Measurements from ENCODE around the gene LACTBL1.

The LACTBL1 gene

DNA sequence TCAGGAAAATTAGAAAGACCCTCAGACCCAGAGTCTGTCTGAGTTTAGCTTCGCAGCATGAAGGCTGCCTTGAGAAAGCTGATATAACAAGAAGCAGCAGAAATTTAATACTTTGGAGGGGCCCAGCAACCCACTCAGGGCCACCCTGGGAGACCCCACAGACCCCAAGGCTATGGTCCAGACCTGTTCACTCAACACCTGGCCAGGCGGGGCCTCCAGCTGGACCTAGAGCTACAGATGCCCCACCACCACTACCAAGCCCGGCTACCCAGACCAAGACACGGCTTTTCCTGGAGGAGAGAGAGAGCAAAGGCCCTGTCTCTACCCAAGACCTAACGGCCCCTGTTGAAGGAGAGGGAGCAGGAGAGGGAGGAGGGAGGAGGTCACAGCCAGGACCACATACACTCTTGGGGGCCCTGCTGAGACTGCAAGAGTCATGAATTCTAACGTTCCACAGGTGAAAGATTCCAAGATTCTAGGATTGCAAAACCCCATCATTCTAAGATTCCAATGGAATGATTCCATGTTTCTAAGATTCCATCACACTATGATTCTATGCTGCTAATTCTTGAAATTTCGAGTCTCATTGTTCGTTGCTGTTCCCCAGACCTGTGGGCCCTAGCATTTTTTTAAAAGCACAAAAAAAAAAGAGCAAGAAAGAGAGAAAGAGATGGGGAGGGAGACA is 53.2 kb downstream of the LACTBL1 start:
- no peaks in the 10 kb centered on the region for H3K9me3 ChIP-seq (replicated peaks; ENCODE audit: insufficient read depth, low read length)
- H3K27me3 ChIP-seq (replicated peaks; ENCODE audit: insufficient read depth, low read length), result peaks cover 88% of the 10 kb centered on the region
- no peak overlapping the region for H3K4me2 ChIP-seq (ENCODE audit: low read depth, low read length)
- no peak overlapping the region for H3K4me3 ChIP-seq (ENCODE audit: low read length)
- no peaks in the 10 kb centered on the region for H3F3A ChIP-seq (ENCODE audit: insufficient read depth, low read length)
- H4K20me1 ChIP-seq (ENCODE audit: insufficient read depth, low read length), result no peaks in the 10 kb centered on the region
- no peaks in the 10 kb centered on the region for H3K9me2 ChIP-seq (replicated peaks; ENCODE audit: insufficient read depth, low read length)
- no peaks in the 10 kb centered on the region for H3K36me3 ChIP-seq (replicated peaks; ENCODE audit: insufficient read depth, low read length)
- H3K27ac ChIP-seq (ENCODE audit: low read length), result no peak overlapping the region
- no peak overlapping the region for H3K9ac ChIP-seq (ENCODE audit: low read length)
- DNase-seq, result no peak
- H3K4me1 ChIP-seq (ENCODE audit: low read length), result no peaks in the 10 kb centered on the region
- no peaks in the 10 kb centered on the region for H3K79me2 ChIP-seq (ENCODE audit: low read length)
- H2AFZ ChIP-seq (ENCODE audit: low read length), result no peak overlapping the region
- TF ChIP-seq, protein P1, sequence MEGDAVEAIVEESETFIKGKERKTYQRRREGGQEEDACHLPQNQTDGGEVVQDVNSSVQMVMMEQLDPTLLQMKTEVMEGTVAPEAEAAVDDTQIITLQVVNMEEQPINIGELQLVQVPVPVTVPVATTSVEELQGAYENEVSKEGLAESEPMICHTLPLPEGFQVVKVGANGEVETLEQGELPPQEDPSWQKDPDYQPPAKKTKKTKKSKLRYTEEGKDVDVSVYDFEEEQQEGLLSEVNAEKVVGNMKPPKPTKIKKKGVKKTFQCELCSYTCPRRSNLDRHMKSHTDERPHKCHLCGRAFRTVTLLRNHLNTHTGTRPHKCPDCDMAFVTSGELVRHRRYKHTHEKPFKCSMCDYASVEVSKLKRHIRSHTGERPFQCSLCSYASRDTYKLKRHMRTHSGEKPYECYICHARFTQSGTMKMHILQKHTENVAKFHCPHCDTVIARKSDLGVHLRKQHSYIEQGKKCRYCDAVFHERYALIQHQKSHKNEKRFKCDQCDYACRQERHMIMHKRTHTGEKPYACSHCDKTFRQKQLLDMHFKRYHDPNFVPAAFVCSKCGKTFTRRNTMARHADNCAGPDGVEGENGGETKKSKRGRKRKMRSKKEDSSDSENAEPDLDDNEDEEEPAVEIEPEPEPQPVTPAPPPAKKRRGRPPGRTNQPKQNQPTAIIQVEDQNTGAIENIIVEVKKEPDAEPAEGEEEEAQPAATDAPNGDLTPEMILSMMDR (IDR thresholded peaks at IDR 0.05; ENCODE audit: low read length), result no peak
- TF ChIP-seq EZH2 (optimal IDR thresholded peaks at IDR 0.05; ENCODE audit: low read depth, low read length), result no peak
- no peak for TF ChIP-seq EZH2phosphoT487 (IDR thresholded peaks at IDR 0.05; ENCODE audit: low read length)

- Histone ChIP-seq H3K79me2 (ENCODE audit: low read length) (no peaks in the 10 kb centered on the region), H3K27ac (ENCODE audit: low read length) (no peak overlapping the region), H3K4me2 (ENCODE audit: low read depth, low read length) (no peak overlapping the region), H3K9me3 (replicated peaks; ENCODE audit: insufficient read depth, low read length) (no peaks in the 10 kb centered on the region), H3K9me2 (replicated peaks; ENCODE audit: insufficient read depth, low read length) (no peaks in the 10 kb centered on the region), H3K4me3 (ENCODE audit: low read length) (no peak overlapping the region), H4K20me1 (ENCODE audit: insufficient read depth, low read length) (no peaks in the 10 kb centered on the region), H3K9ac (ENCODE audit: low read length) (no peak overlapping the region), H3K36me3 (replicated peaks; ENCODE audit: insufficient read depth, low read length) (no peaks in the 10 kb centered on the region), H3K4me1 (ENCODE audit: low read length) (no peaks in the 10 kb centered on the region), H2AFZ (ENCODE audit: low read length) (no peak overlapping the region), H3K27me3 (replicated peaks; ENCODE audit: insufficient read depth, low read length) (peaks cover 95% of the 10 kb centered on the region), H3F3A (ENCODE audit: insufficient read depth, low read length) (no peaks in the 10 kb centered on the region)
- DNase-seq, result no peak
- TF ChIP-seq EZH2phosphoT487 (IDR thresholded peaks at IDR 0.05; ENCODE audit: low read length), result no peak
- TF ChIP-seq EZH2 (optimal IDR thresholded peaks at IDR 0.05; ENCODE audit: low read depth, low read length), result no peak
- TF ChIP-seq, protein P1 (IDR thresholded peaks at IDR 0.05; ENCODE audit: low read length), result no peak
Measured at GRCh38 chr1:22918644-22919043, 54.0 kb downstream of the LACTBL1 start.

DNA sequence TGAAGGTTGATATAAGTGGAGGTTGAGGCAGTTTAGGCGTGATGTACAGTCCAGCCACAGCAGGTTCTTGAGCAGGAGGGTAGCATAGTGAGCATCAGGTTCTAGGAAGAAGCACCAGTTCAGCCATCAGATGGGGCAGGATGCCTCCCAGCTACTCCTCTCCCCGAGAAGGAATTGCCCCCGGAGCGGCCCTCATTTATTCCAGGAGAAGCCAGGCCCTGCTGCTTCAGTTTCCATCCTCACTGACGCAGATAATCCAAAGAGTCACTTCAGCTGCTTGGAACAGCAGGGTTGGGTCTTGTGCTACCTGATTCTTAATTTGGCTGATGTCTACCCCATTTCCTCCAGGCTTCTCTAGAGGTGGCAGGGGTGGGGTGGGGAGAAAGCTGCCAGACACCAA is 54.7 kb downstream of the LACTBL1 start:
- Histone ChIP-seq H2AFZ (ENCODE audit: low read length) (no peak overlapping the region), H3K4me2 (ENCODE audit: low read depth, low read length) (no peak overlapping the region), H3K27me3 (replicated peaks; ENCODE audit: insufficient read depth, low read length) (peaks cover 95% of the 10 kb centered on the region), H3K9ac (ENCODE audit: low read length) (no peak overlapping the region), H4K20me1 (ENCODE audit: insufficient read depth, low read length) (no peaks in the 10 kb centered on the region), H3K27ac (ENCODE audit: low read length) (no peak overlapping the region), H3K4me3 (ENCODE audit: low read length) (no peak overlapping the region), H3K9me3 (replicated peaks; ENCODE audit: insufficient read depth, low read length) (no peaks in the 10 kb centered on the region), H3F3A (ENCODE audit: insufficient read depth, low read length) (no peaks in the 10 kb centered on the region), H3K4me1 (ENCODE audit: low read length) (no peaks in the 10 kb centered on the region), H3K9me2 (replicated peaks; ENCODE audit: insufficient read depth, low read length) (no peaks in the 10 kb centered on the region), H3K79me2 (ENCODE audit: low read length) (no peaks in the 10 kb centered on the region), H3K36me3 (replicated peaks; ENCODE audit: insufficient read depth, low read length) (no peaks in the 10 kb centered on the region)
- TF ChIP-seq EZH2 (optimal IDR thresholded peaks at IDR 0.05; ENCODE audit: low read depth, low read length), result no peak
- TF ChIP-seq, protein P1 (IDR thresholded peaks at IDR 0.05; ENCODE audit: low read length), result no peak
- TF ChIP-seq EZH2phosphoT487 (IDR thresholded peaks at IDR 0.05; ENCODE audit: low read length), result no peak
- no peak for DNase-seq

Data from MM.1S (cell line).